Endothelial cell of umbilical vein (primary cell): Measurements from ENCODE around the gene FRS2.

Source experiments
- CTCF ChIP-seq, 2 donors: IDR thresholded peaks; 1 replicate in 1 of 2; 2 replicates in 1 of 2; pipeline ENCODE4 v1.5.1; 2011; ENCODE audit warnings: low read length in 2 of 2, mild to moderate bottlenecking in 2 of 2, moderate library complexity in 2 of 2, control low read depth in 1 of 2, inconsistent platforms in 1 of 2, low read depth in 1 of 2; ENCODE audit not compliant: insufficient read depth in 1 of 2; ENCODE audit errors: extremely low read depth in 1 of 2
- EZH2 ChIP-seq: IDR thresholded peaks from 2 replicates; pipeline ENCODE4 v1.6.1; 2012; ENCODE audit warnings: borderline replicate concordance, low read depth, mild to moderate bottlenecking, moderate library complexity, low read length, inconsistent platforms; ENCODE audit not compliant: severe bottlenecking
- FOS ChIP-seq: IDR thresholded peaks from 2 replicates; pipeline ENCODE4 v1.6.1; 2011; ENCODE audit warnings: mild to moderate bottlenecking, low read length, moderate library complexity, borderline replicate concordance; ENCODE audit not compliant: insufficient read depth
- GATA2 ChIP-seq: IDR thresholded peaks from 2 replicates; pipeline ENCODE4 v1.7.0; 2011; ENCODE audit warnings: low read depth, mild to moderate bottlenecking, moderate library complexity, mixed read lengths, low read length; ENCODE audit not compliant: insufficient read length, insufficient read depth
- JUN ChIP-seq: IDR thresholded peaks from 2 replicates; pipeline ENCODE4 v1.6.1; 2011; ENCODE audit warnings: borderline replicate concordance, low read depth; ENCODE audit not compliant: insufficient read length, insufficient read depth
- MYC ChIP-seq: IDR thresholded peaks from one replicate; pipeline ENCODE4 v1.6.1; 2011; ENCODE audit warnings: mild to moderate bottlenecking, low read depth, low read length
- POLR2A ChIP-seq: IDR thresholded peaks from 2 replicates; pipeline ENCODE4 v1.6.1; 2012; ENCODE audit warnings: low read depth, mild to moderate bottlenecking, control low read depth, low read length
- POLR2AphosphoS5 ChIP-seq: IDR thresholded peaks from 2 replicates; pipeline ENCODE4 v1.6.1; 2012; ENCODE audit warnings: low read depth, mild to moderate bottlenecking, control low read depth, low read length, moderate library complexity; ENCODE audit not compliant: insufficient read depth

DNA sequence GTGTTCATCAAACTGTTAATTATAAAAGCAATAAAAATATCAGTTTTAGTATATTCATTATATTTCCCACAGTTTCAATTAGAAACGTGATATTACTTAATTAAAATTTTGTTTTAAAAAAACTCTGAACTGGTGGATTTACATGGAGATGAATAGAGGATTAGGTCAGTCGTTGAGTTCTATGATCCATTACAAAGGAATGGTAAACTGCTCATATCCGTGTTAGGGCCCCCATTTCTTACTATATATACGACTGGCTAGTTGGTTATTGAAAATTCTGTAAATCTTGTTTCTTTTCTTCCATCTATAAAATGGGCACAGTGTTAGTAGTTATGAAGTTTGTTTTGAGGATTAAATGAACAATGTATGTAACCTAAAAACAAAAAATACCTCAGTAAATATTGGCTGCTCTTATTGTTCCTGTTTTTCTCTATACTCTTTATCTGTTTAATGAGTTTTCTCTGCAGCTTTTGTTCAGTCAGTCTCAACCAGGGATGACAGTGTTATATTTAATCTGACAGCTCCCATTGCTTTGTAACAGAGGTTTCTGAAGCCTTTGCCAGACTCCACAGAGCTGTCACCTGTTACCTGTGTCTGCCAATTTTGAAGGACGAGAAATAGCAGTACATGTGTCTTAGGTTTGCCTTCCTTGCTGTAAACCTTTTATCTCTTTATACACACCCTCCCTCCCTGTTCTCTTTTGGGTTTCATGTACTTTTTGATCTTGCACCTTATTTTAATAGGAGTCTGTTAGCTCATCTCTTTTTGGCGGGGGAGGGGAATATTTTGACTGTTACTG lies 41.5 kb downstream of the FRS2 start:
- TF ChIP-seq EZH2 (no peak), CTCF (IDR thresholded peaks at IDR 0.05; ENCODE audit: extremely low read depth in 1 of 2, insufficient read depth in 1 of 2, low read depth in 1 of 2, low read length in 2 of 2) (no peak), POLR2A (no peak), JUN (no peak), FOS (no peak), POLR2AphosphoS5 (no peak), GATA2 (no peak), MYC (no peak)
